Measurements from ENCODE around the gene CIZ1. TPM values are rescaled to one million over a fixed set of nuclear protein-coding genes. Genes with fewer than 3 reads are reported as not detected.
A peak's percentile ranks its signal among the peaks of the same experiment; 100 is the strongest.

CIZ1 gene
- total and polyA plus RNA-seq, 2 of the 13 experiments (the other 11 are each of a cell fraction or from before 2014, with no cell fraction given): 30.6 to 50.3 TPM

- no peak for TF ChIP-seq ZUFSP (CRISPR knock-in tag; IDR thresholded peaks at IDR 0.05; ENCODE audit: borderline replicate concordance)
- peak; percentile 64 for TF ChIP-seq THAP11 (CRISPR knock-in tag; IDR thresholded peaks at IDR 0.05)
- TF ChIP-seq AGO1 (IDR thresholded peaks at IDR 0.05; ENCODE audit: low read depth, low read length, poor library complexity, severe bottlenecking): no peak
- TF ChIP-seq ZNF251 (CRISPR knock-in tag; IDR thresholded peaks at IDR 0.05): no peak
- TF ChIP-seq ZNF333 (CRISPR knock-in tag; IDR thresholded peaks at IDR 0.05; ENCODE audit: borderline replicate concordance): no peak
- peak; percentile 79; the same call in 1 of the 2 replicates for TF ChIP-seq ZNF777 (CRISPR knock-in tag; IDR thresholded peaks at IDR 0.05)
- 0 out of 2 replicates have a peak, but pooled peaks have one; percentile 5 for TF ChIP-seq PRDM15 (CRISPR knock-in tag; IDR thresholded peaks at IDR 0.05)
- peak; percentile 70; the same call in 1 of the 2 replicates for TF ChIP-seq KAT7 (CRISPR knock-in tag; IDR thresholded peaks at IDR 0.05; ENCODE audit: borderline replicate concordance)
- TF ChIP-seq ZNF432 (CRISPR knock-in tag; IDR thresholded peaks at IDR 0.05; ENCODE audit: borderline replicate concordance): no peak
- TF ChIP-seq ATF2 (CRISPR knock-in tag; IDR thresholded peaks at IDR 0.05): peak; percentile 37; the same call in 1 of the 2 replicates
- no peak for TF ChIP-seq ZNF292 (CRISPR knock-in tag; IDR thresholded peaks at IDR 0.05; ENCODE audit: borderline replicate concordance, low read depth)
- no peak for TF ChIP-seq ZNF513 (CRISPR knock-in tag; conservative IDR thresholded peaks at IDR 0.05)
- 0 out of 2 replicates have a peak, but pooled peaks have one; percentile 26 for TF ChIP-seq DMAP1 (CRISPR knock-in tag; IDR thresholded peaks at IDR 0.05)
- peak; percentile 65 to 77 for TF ChIP-seq POLR2A (IDR thresholded peaks at IDR 0.05; ENCODE audit: insufficient read depth in 1 of 2, low read depth in 2 of 2, low read length in 2 of 2)
- no peak for TF ChIP-seq RFX1 (IDR thresholded peaks at IDR 0.05)
- TF ChIP-seq BRF2 (CRISPR knock-in tag; IDR thresholded peaks at IDR 0.05): peak; percentile 64; the same call in 1 of the 2 replicates
- TF ChIP-seq ZNF850 (CRISPR knock-in tag; conservative IDR thresholded peaks at IDR 0.05): no peak
- TF ChIP-seq SIN3B (IDR thresholded peaks at IDR 0.05; ENCODE audit: low read length): no peak
These were observed 31.4 kb downstream of the CIZ1 start, which contains the start of gene BBLN (continued) for GRCh38 chr9:128159784-128160602.

Data from HepG2 (cell line).